Upper lobe of right lung (tissue), 1 donor: Measurements from ENCODE around the gene CRTC2. TPM values are rescaled to one million over a fixed set of nuclear protein-coding genes. Genes with fewer than 3 reads are reported as not detected.
A peak's percentile ranks its signal among the peaks of the same experiment; 100 is the strongest.

Experiments
- ATAC-seq: fragments of 200-7000 bp; cut with Tn5 transposase; one replicate; pipeline ENCODE4 v1.9.1; 2020; ENCODE audit warnings: mild to moderate bottlenecking, moderate library complexity
- DNase-seq: peaks from one replicate; pipeline ENCODE4 v3.0.0-alpha.2; 2020
- H3K27ac ChIP-seq: fragments of 200-600 bp; one replicate; pipeline ENCODE4 v1.8.0; 2022
- H3K27me3 ChIP-seq: fragments of 200-600 bp; one replicate; pipeline ENCODE4 v1.8.0; 2022; ENCODE audit warnings: mild to moderate bottlenecking
- H3K36me3 ChIP-seq: fragments of 200-600 bp; one replicate; pipeline ENCODE4 v1.8.0; 2022
- H3K4me1 ChIP-seq: fragments of 200-600 bp; one replicate; pipeline ENCODE4 v1.8.0; 2022
- H3K4me3 ChIP-seq: fragments of 200-600 bp; one replicate; pipeline ENCODE4 v1.8.0; 2022; ENCODE audit warnings: mild to moderate bottlenecking
- H3K9me3 ChIP-seq: fragments of 200-600 bp; one replicate; pipeline ENCODE4 v1.8.0; 2022
- intact Hi-C: fragments of 100-400 bp; cut with DNase I; formaldehyde crosslinking; loops from one replicate; pipeline ENCODE4 v1.11.0; 2022
- total RNA-seq: library from RNA; stranded (reverse); fragmentation: NEBNext Ultra II Directional; extraction: Animal tissue kit (Norgen Biotek cat#: 25700); gene quantifications from one replicate; pipeline ENCODE4 v1.2.1, GENCODE V29; 2021
- TF ChIP-seq, protein P1 (sequence below): fragments of 200-600 bp; IDR thresholded peaks from one replicate; pipeline ENCODE4 v1.8.0; 2022; ENCODE audit warnings: antibody characterized with exemption
- donor health status: DM: no; HTN: yes; CAD: no; lungs with severe emphysema.

The CRTC2 gene
- total RNA-seq, 1 donor from 2014 or later = 52.7 TPM

- H3K36me3 ChIP-seq = peaks cover 87% of the 10 kb centered on the region
These were observed 18.9 kb downstream of the CRTC2 start for GRCh38 chr1:153939476-153939875.

GRCh38 chr1:153938996-153939395 lies 19.4 kb downstream of the CRTC2 start:
- TF ChIP-seq, protein P1, sequence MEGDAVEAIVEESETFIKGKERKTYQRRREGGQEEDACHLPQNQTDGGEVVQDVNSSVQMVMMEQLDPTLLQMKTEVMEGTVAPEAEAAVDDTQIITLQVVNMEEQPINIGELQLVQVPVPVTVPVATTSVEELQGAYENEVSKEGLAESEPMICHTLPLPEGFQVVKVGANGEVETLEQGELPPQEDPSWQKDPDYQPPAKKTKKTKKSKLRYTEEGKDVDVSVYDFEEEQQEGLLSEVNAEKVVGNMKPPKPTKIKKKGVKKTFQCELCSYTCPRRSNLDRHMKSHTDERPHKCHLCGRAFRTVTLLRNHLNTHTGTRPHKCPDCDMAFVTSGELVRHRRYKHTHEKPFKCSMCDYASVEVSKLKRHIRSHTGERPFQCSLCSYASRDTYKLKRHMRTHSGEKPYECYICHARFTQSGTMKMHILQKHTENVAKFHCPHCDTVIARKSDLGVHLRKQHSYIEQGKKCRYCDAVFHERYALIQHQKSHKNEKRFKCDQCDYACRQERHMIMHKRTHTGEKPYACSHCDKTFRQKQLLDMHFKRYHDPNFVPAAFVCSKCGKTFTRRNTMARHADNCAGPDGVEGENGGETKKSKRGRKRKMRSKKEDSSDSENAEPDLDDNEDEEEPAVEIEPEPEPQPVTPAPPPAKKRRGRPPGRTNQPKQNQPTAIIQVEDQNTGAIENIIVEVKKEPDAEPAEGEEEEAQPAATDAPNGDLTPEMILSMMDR = no peak
- intact Hi-C loops = no loop called here
- Histone ChIP-seq H3K4me1 (peaks cover 5% of the 10 kb centered on the region), H3K27ac (no peak overlapping the region), H3K27me3 (no peaks in the 10 kb centered on the region), H3K36me3 (peaks cover 90% of the 10 kb centered on the region), H3K9me3 (no peaks in the 10 kb centered on the region), H3K4me3 (no peak overlapping the region)
- DNase-seq = peak; percentile 50
- ATAC-seq = no peak

More at GRCh38 chr1:153939476-153939875, 18.9 kb downstream of the CRTC2 start:
- intact Hi-C loops = no loop called here
- H3K9me3 ChIP-seq = no peaks in the 10 kb centered on the region
- ATAC-seq = no peak
- no peak overlapping the region for H3K4me3 ChIP-seq
- H3K4me1 ChIP-seq = peaks cover 9% of the 10 kb centered on the region
- no peak overlapping the region for H3K27ac ChIP-seq
- TF ChIP-seq, protein P1 = no peak
- peak; percentile 54 for DNase-seq
- no peaks in the 10 kb centered on the region for H3K27me3 ChIP-seq

- H3K9me3 ChIP-seq = no peaks in the 10 kb centered on the region
- intact Hi-C loops = no loop called here
- H3K27ac ChIP-seq = no peak overlapping the region
- peak; percentile 45 for DNase-seq
- no peak for ATAC-seq
- H3K36me3 ChIP-seq = peaks cover 95% of the 10 kb centered on the region
- H3K4me3 ChIP-seq = no peak overlapping the region
- TF ChIP-seq, protein P1 = no peak
- no peaks in the 10 kb centered on the region for H3K27me3 ChIP-seq
- no peaks in the 10 kb centered on the region for H3K4me1 ChIP-seq
These were observed 21.1 kb downstream of the CRTC2 start for GRCh38 chr1:153937331-153937730.

GRCh38 chr1:153936011-153936802 lies 22.2 kb downstream of the CRTC2 start:
- Histone ChIP-seq H3K27ac (no peak overlapping the region), H3K27me3 (no peaks in the 10 kb centered on the region), H3K4me3 (no peak overlapping the region), H3K4me1 (no peaks in the 10 kb centered on the region), H3K9me3 (no peaks in the 10 kb centered on the region), H3K36me3 (peaks cover 95% of the 10 kb centered on the region)
- TF ChIP-seq, protein P1 = no peak
- DNase-seq (peak; percentile 37), ATAC-seq (no peak)
- intact Hi-C loops = no loop called here

DNA sequence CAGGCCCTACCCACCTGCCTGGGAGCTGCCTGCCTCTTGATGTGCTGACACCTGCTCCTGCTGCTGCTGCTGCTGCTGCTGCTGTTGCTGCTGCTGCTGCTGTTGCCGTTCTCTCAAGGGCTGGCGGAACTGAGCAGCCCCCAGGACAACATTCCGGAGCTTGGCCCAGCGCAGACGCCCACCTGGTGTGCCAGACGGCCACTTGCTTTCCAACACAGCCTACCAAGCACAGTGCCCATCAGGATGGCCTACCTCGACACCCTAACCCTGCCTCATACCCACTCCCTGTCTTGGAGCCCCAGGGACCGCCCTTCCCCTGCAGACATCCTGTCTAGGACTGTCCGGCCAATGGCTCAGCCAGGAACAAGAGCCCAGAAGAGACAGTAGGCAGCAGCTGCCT lies 23.7 kb downstream of the CRTC2 start:
- H3K27me3 ChIP-seq = no peaks in the 10 kb centered on the region
- no peak for ATAC-seq
- H3K4me3 ChIP-seq = no peak overlapping the region
- H3K36me3 ChIP-seq = peaks cover 95% of the 10 kb centered on the region
- no peaks in the 10 kb centered on the region for H3K4me1 ChIP-seq
- TF ChIP-seq, protein P1 = no peak
- peak; percentile 47 for DNase-seq
- H3K27ac ChIP-seq = no peak overlapping the region
- intact Hi-C loops = no loop called here
- no peaks in the 10 kb centered on the region for H3K9me3 ChIP-seq
